Stimulated activated CD4-positive, alpha-beta T cell treated with anti-CD3 and anti-CD28 coated beads, Interleukin-4, amount 100 ng/mL, for 24 hours (primary cell): ENCODE data around the gene ARID1B.
A peak's percentile ranks its signal among the peaks of the same experiment; 100 is the strongest.

Experiments
- DNase-seq: peaks from one replicate; pipeline ENCODE4 v3.0.0-alpha.2; 2020

ARID1B gene

GRCh38 chr6:156999762-157000161, 222.6 kb downstream of the ARID1B start:
- no peak for DNase-seq

- DNase-seq: no peak
These were observed 224.5 kb downstream of the ARID1B start for GRCh38 chr6:157001716-157002115.

- no peak for DNase-seq
These were observed 225.6 kb downstream of the ARID1B start for GRCh38 chr6:157002774-157003173.

DNA sequence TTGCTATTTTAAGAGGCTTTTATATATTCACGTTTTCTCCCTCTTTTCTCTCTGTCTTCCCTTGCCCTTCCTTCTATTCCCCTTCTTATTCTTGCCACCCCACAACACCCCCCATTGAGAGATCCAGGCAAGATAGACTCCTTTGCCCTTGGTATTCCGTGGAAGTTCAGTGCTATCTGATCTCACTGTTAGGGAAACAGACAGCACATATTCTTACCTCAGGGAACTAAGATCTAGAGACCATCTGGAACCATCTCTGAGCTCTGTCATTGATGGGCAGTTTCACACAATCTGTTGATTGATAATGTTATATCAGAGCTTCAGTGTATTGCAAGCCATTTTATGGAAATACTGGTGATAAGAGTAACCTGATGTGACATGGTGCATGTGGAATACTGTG, 228.8 kb downstream of the ARID1B start:
- DNase-seq: no peak

DNA sequence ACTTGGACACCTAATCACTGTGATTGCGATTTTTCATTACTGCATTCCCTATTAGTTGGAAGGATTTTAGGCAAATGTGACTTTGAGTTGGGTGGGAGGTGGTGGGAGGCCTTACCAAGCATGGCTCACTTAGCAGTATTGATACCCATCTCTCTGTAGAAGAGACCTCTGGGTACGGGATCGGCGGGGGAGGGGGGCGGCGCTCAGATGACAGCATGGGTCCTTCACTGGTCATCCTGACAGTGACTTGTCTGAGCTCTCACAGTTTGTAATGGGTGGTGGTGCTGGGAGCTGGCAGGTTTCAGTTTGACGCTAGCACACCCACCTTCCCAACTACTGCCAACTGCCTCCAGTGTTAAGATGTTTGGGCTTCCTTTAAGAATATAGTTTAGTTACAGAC, 231.4 kb downstream of the ARID1B start:
- no peak for DNase-seq

GRCh38 chr6:157012355-157012754, 235.2 kb downstream of the ARID1B start:
- DNase-seq: no peak

DNA sequence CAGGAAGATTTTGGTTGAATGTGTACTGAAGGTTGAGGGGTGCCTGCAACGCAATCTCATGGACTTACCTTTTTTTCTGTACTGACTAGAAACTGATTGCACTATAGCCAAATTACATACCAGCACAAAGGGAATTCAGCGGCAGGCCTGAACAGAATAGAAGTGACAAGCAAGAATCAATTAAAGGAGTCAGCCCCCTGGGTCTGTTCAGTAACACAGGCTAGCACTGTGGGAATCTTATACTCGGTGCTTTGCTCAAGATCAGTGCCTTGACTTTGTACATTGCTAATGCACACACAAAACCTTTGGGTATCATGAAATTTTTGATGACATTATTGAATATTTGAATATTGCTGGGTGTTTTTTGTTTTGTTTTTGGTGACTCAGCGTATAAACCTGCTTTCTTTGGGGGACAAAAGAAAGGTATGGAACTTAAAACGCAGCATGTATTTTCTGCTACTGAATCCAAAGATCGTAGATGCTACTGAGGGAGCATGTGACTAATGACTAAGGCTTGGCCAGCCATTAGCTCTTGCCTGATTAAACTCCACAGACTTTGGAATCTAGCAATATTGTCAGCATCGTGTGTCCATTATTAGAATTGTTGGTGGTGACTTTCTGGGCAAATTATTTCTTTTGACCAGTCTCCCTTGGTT, 236.6 kb downstream of the ARID1B start:
- no peak for DNase-seq

GRCh38 chr6:157014871-157015270, 237.7 kb downstream of the ARID1B start:
- no peak for DNase-seq

GRCh38 chr6:157017022-157017421, 239.8 kb downstream of the ARID1B start:
- DNase-seq: no peak

- no peak for DNase-seq
These were observed 240.7 kb downstream of the ARID1B start for GRCh38 chr6:157017861-157018260.

DNA sequence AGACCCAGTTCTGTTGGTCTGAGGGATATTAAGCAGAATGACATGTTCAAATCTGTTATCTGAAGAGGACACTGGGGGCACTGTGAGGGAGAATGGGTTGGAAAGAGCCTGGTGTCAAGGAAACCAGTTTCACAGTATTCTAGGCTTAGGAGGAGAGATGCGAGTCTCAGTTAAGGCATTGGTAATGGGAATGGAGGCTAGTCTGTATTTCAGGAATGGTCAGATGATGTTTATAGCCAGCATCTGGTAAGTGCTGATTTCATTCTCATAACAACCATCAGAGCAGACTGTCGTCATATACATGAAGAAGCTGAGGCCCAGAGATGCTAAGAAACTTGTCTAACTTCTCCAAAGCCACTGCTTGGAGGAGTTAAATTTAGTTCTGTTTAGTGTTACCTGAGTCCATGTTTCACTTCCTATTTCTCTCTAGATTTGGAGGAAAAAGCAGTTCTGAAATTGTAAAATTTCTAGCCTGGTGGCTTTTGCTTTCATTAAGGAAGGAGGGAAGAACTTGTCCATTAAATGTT, 242.0 kb downstream of the ARID1B start:
- no peak for DNase-seq

DNA sequence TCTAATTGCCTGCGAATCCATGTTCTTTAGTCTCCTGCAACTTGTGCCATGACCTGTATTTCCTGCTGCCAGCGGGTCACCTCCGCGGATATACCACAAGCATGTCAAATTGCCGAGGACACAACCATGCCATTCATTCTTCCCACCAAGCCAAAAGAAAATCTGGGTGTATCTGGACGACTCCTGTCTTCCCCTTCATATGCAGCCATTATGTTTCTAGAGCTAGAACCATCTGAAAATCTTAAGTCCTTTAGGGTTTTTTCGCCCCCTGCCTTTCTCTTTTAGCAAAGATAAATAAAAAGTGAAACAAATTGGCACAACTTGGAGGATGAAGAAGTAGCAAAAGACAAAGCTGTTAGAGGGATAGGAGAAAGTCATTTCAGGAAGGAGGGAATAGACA, 242.6 kb downstream of the ARID1B start:
- no peak for DNase-seq

- DNase-seq: no peak
These were observed 243.2 kb downstream of the ARID1B start for GRCh38 chr6:157020398-157020797.

GRCh38 chr6:157020881-157021343, 243.7 kb downstream of the ARID1B start:
- DNase-seq: peak; percentile 62

DNA sequence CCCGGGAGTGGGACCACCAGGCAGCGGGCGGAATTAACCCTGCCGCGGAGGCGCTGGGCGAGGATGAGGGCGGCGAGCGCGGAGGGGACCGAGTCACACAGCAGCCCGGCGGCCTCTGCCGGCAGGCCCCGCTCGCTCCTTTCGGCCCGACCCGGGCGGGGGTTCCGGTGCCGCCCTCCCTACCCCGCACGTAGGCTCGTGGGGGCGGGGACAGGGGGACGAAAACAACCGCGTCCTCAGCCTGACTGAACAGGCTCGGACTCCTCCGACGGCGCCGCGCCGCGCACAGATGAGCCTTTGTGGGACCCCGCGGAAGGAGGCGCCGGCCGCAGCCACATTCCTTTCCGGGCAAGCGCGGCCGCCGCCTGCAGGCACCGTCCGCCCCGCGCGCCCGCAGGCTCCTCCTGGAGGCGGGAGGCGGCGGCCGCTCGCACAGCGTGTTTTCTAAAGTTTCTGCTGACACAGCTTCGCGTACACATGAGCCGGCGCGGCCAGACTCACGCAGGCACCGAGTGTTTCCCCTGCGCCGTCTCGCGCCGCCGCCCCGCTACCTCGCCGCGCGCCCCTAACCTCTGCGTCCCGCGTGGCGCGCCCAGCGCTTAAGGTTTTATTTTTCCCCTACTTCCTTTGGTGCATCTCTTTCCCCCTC, 244.3 kb downstream of the ARID1B start:
- DNase-seq: peak; percentile 86

GRCh38 chr6:157021993-157022740, 245.0 kb downstream of the ARID1B start:
- peak; percentile 82 for DNase-seq

GRCh38 chr6:157023958-157024357, 246.8 kb downstream of the ARID1B start:
- DNase-seq: no peak

DNA sequence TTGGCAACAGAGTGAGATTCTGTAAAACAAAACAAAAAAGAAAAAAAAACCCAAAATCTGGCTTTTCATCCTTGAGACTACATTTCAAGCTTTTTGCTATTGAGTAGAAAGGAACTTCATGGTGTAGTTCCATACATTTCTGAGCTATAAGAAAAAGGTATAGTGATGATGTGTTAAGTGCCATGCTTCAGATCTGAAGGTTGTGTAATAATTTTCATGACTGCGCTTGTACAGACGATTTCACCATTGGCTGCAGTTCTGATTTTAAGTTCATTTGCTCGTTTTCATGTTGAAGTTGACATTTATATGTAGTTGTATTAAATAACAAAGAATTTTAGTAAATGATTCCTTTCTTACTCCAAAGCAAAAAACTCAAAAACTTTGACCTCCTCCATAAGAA, 247.6 kb downstream of the ARID1B start:
- no peak for DNase-seq

GRCh38 chr6:157025437-157025836, 248.3 kb downstream of the ARID1B start:
- DNase-seq: no peak

DNA sequence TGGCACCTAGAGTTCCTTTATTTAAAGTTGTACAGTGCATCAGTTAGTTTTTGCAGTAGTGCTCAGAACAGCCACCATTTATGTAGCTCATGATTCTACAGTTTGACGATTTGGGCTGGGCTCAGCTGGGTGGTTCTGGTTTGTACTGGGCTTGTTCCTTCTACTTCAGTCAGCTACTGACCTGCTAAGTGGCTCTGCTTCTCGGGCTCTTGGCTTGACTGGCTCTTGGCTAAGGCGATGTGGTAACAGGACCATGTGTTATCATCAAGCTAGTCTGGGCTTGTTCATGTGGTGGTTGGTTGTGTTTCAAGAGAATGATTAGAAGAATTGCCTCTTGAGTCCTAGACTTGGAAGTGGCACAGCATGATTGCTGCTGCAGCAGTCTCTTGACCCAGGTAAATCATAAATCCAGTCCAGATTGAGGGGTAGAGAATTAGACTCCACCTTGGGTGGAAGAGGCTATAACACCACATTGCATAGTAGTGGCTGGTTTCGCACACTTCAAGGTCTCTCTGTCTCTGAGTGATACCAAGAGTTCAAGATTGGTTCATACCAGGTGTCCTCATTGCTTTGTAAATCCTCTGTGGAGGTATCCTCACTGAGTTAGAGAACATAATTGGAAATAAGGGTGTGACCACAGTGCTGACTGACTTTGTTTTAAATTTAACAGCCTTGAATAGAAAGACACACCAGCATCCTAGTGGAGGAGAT, 253.0 kb downstream of the ARID1B start:
- no peak for DNase-seq

DNA sequence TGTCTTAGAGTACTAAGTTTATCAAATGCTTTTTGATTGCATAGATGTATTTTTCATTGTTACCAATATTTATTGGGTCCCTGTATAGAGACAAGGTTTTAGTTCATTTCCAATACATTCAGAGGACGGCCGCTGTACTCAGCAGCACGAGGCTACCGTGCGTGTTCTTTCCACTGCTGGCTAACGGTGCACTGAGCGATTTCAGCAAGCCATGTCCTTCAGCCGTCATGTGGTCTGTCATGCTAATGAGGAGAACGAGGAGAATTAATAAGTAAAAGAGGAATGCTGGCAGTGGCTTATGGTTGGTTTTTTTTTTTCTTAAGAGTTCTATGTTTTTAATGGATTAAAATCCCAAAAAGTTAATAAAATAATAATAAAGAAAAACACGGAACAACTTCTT, 253.6 kb downstream of the ARID1B start:
- no peak for DNase-seq

DNA sequence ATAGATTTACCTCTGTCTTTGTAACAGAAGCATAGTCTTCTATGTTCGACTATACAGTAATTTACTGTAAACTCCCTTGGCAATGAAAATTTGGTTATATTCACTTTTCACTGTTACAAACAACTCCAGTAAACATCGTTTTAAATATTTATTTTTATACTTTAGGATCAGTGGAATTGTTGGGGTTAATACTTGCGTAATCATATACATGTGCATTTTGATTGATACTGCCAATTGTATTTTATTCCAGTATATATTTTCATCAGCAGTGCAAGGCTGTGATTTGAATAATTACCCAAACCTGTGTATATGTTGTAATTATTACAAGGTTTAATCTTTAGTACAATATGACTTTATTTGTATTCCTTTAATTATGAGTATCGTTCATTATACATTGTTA, 255.7 kb downstream of the ARID1B start:
- DNase-seq: no peak
